HS-27A (cell line): Measurements from ENCODE around the gene MERTK.
A peak's percentile ranks its signal among the peaks of the same experiment; 100 is the strongest.
"Not testable (repeated sequence)": the region's sequence is repeated elsewhere in the genome, so short reads cannot be mapped to it uniquely, and the experiment has no call there.

Experiments used
- DNase-seq: peaks from one replicate; pipeline ENCODE4 v3.0.0-alpha.2; 2012; ENCODE audit warnings: low read depth, missing footprints

The MERTK gene

DNA sequence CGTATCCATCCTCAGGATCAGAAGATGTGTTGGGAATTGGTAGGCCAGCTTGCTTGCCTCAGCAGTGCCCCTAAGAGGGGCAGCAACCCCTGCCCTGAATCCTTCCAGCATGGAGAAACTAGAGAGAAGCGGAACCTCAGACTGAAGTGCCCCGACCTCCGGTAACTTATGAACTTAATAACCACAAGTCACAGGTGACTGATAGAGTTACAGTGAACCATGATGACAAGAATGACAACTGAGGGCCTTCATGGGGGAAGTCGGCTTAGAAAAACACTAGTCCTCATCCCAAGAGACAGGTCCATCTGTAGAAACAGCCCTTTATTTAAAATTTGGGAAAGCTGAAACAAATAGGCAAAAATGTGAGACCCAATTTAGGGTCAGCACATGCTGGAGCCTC, 114.1 kb downstream of the MERTK start:
- DNase-seq = no peak

DNA sequence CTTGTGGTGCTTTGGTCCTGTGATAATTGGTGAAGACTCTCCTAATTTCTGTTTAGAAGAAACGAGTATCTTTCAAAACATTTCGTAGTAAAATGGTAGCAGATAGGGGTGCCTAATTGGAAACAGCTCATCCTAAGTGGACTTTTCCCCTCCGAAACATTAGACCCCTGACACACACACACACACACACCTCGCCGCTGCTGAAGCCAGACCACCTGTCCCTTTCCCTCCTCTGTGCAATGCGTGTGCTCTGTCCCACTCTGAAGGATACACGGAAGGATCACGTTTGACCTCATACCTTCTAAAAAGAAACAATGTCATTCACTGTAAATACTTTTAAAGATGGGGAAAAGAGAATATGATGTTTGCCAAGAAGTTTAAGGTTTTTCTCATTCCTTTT, 120.4 kb downstream of the MERTK start:
- no peak for DNase-seq

DNA sequence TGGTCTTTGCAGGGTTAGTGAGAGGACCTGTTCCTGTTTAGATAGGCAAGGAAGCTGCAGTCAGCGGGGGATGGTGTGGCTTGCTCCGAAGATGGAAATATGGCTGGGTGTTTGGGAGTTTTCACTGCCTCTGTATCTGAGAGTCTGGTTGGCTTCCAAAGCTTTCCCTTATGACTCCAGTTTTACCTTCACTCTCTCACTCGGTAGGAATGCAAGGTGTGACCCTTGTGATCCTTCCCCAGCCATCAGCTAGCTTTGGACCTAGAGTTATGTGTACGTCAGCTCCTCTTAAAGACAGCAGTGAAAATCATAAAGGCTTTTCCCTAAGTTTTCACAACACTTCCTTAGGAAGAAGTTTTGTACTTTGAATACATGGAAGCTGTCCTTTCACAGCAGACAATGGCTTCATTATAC, 121.2 kb downstream of the MERTK start:
- no peak for DNase-seq

DNA sequence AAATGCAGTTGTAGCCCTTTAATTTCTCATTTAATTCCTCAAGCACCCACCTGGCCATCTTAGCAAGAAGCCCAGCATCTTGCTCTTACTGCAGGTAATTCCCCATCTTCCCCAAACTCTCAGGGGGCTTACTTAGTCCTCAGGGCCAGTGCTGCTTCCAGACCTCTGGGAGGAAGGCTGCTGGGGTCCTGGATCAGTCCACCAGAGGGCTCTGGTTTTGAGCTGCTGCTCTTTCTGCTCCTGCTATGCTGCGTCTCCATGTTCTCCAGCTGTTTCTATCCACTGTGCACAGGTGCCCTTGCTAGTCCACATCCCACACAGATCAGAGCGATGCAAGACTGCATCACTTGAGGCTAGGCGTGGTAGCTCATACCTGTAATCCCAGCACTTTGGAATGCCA, 122.2 kb downstream of the MERTK start:
- DNase-seq = no peak

DNA sequence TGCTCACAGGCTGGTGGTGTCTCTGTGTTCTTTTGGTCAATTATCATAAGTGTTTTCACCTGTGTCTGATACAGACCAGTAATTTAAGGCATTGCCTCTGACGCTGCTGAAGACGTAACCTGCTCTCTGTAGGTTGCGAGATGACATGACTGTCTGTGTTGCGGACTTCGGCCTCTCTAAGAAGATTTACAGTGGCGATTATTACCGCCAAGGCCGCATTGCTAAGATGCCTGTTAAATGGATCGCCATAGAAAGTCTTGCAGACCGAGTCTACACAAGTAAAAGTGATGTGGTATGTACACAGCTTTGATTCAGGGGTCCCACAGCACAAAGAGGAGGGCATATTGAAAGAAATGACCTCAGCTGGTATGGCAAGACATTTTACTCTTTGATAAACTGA, 122.9 kb downstream of the MERTK start:
- no peak for DNase-seq

DNA sequence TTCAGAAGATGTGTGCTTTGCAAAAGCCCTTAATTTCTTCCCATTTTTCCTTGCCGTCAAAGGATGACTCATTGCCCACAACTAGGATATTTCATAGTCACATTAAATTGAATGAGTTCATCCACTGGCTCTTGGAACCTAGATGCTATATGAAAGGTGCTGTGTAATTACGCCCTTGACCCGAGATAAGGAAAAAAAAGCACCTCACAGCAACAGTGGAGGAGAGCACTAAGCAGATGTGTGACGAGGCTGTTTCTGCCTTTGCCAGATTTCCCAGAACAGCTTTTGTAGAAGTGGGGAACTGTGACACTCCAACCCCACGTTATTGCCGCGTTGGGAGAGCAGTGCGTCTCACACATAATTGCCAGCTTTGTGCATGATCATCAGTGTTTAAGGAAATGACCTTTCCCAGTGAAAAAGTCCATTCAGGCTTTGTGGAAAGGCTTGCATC, 123.4 kb downstream of the MERTK start:
- no peak for DNase-seq

DNA sequence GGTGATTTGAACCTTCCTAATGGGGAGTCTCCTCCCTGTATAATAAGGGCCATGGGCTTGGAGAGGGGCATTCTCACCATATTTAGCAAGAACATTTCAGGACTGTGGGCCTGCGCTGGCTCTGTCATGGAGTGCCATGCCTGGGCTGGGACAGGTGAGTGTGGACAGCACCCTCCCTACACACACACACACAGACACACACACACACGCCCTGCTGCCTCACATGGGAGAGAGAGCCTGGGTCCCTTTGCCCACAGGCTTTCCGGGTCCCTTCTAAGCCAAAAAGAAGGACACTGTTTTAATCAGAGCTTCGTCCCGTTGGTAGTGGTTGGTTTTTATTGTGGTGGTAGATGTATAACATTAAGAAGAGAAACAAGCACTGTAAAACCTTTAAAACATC, 125.3 kb downstream of the MERTK start:
- no peak for DNase-seq

DNA sequence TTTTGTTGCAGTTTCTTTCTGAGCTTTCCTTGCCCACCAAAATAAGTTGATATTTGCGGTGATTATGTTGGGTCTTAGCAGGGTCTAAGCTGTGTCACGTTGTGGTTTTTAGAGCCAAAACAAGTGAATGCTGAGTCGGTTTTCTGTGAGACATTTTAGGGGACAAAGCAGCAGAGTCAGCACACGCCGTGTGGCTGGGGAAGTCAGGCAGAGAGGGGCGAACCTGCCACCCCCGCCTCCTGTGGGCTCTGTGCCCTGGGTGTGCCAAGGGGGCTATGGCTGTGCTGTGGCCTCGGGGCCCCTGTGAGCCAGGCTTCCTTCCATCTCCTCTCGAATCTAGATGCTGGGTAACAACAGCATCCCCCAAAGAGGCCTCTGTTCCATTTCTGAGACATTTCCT, 125.8 kb downstream of the MERTK start:
- no peak for DNase-seq

DNA sequence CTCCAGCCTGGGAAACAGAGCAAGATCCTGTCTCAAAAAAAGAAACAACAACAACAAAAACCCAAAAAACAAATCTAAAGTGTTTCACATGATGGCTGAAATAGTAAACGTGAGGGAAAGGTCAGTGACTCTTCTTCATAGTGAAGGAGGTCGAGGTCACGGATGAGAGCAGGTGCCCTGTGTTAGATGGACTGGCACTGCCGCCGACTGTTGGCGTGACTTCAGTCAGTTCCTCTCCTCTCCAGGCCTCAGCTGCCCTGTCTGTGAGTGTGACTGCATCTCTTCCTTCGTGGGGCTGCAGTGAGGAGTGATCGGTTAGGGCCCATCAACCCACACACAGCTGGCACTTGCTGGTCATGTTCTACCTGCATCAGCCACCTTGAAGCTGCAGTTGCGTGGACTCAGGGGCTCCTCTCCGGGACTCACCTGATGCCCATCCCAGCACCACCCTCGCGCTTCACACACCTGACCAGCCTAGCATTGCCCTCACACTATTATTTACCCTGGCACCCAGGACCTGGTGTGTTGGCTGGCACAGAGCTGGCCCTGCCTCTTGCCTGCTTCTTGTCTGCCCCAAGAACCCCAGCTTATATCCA, 126.6 kb downstream of the MERTK start:
- DNase-seq = no peak

DNA sequence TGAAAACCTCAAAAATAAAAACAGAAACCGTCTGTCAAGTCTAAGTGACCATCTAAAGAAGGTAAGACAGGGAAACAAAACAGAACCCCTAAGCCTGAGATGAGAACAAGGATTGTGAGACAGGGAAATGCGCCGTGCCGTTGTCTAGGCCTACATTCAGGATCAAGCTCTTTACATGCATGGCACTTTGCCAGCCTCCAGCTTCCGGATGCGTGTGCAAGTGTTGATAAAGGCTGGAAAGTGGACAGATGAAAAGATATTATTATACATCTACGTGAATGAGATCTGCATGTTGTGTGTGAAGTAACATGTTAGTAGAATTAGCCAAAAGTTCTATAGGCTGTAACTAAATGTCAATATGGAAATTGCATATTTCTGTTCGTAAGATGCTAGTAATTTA, 128.1 kb downstream of the MERTK start:
- DNase-seq = no peak

DNA sequence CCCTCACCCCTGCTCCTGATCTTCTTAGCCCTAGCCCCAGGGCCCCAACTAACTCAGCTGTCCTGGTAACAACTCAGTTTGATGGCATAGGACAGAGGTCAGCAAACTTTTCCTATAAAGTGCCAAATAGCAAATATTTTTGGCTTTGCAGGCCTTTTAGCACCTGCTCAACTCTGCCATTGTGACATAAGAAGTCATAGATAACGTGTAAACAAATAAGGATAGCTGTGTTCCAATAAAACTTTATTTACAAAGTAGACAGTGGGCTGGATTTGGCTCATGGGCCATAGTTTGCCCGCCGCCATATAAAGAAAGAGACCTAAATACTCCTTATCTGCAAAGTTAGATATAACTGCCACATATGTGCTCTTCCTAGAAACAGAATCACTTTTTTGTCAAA, 129.4 kb downstream of the MERTK start:
- DNase-seq = no peak

DNA sequence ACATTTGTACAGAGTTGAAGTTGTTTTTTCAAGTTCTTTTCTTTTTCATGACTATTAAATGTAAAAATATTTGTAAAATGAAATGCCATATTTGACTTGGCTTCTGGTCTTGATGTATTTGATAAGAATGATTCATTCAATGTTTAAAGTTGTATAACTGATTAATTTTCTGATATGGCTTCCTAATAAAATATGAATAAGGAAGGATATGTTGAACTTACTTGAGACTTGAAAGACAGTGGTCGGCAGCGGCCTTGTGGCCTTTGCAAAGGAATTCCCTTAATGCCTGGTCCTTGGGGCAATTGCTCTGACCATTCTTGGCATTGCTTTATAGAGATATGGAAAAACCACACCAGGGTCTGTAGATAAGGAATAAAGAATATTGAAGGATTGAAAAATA, 130.8 kb downstream of the MERTK start:
- DNase-seq = no peak

DNA sequence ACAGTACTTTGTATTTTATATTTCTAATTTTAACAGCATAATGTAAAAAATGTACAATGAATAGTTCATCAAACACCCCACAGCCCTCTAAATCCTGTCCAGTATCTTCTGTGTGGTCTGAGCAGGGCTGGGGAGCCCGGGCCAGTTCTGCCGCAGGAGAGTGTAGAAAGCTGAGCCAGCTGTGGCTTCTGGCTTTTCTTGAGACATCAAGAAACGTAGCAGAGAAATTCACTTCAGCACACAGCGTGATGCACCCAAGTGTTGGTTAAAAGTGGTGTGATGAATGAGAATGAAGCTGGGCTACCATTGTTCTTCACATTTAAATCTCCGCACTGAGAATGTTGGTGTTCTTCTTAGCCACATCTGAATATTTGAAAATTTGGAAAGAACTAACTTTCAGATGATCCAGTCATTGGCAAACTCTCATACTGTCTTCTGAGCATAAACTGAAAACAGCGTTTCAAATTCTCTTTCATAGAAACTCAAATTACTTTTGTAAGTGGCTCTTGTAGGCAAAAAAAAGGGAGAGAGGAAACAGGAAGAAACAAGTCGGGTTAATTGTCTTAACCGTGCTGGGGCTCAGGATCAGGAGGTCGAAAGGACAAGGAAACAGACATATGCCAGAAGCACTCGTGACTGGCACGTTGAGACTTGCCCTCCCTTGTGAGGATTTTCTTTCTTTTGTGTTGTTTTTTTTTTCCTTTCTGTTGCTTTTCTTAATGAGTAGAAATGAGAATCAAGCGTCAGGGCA, 133.2 kb downstream of the MERTK start:
- DNase-seq = no peak

DNA sequence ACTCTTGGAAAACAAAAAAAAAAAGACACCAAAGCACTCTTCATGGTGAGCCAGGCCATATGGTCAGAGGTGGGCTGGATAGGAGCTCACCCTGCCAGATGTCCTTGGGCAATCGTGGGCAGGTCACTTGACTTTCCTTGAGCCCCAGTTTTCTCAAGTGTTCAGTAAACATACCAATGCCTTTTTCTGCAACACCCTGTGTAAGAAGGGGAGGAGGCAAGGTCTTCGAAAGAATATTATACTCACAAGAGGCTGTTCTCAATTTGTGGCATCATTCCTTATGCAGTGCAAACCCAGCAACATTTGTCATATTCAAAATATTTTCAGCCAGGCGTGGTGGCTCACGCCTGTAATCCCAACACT, 133.8 kb downstream of the MERTK start:
- no peak for DNase-seq

DNA sequence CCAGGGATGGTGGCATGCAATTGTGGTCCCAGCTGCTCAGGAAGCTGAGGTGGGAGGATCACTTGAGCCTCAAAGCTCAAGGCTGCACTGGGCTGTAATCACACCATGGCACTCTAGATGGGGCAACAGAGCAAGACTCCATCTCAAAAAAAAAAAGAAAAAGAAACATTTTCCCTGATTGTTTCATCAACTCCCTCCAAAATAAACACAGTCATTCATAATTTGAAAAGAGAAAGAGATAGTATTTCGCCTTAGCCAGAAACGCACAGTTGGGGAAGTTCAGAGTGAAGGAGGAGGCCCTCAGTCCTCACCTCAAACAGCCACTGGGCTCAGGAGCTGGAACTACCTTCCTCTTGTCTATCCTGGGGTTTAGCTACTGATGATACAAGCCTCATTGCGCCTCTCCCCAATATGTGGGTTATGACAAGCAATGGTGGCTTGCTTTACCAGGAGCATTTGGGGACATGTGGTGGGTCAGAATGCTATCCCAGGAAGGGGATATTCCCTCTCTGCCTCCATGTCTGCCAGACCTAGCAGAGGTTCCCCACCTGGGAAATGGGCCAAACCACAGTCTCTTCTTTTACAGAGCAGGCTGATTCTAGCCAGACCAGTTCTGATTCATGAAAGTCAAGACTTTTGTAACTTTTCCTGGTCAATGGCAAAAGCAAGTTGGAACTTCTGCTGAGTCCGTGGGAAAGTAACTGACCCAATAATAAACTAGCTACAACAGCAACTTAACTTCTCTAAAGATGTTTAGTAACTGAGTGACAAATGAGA, 134.5 kb downstream of the MERTK start:
- peak; percentile 51 for DNase-seq

DNA sequence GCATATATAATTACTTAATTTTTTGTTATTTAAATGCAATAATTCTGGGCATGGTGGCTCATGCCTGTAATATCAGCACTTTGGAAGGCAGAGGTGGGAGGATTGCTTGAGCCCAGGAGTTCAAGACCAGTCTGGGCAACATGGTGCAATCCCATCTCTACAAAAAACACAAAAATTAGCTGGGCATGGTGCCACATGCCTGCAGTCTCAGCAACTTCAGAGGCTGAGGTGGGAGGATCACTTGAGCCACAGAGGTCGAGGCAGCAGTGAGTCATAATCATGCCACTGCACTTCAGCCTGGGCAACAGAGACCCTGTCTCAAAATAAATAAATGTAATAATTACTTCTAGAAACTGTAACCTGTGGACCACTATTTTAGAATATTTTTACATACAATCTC, 135.2 kb downstream of the MERTK start:
- peak; percentile 46 for DNase-seq

DNA sequence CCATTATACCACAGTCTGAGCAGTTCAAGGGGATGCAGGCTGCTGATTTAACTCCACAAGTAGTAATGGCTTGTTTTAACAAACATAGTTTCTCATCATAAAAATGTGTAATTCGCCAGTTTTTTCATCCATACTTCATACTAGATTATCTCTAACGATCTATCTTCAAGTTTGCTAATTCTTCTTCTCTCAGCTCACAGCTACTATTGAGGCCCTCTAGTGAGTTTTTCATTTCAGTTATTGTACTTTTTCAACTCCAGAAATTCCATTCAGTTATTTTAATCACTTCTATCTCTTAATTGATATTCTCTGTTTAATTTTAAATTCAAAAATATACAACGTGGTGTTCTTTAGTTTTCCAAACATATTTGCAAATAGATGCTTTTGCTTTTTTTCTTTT, 136.5 kb downstream of the MERTK start:
- DNase-seq = no peak

DNA sequence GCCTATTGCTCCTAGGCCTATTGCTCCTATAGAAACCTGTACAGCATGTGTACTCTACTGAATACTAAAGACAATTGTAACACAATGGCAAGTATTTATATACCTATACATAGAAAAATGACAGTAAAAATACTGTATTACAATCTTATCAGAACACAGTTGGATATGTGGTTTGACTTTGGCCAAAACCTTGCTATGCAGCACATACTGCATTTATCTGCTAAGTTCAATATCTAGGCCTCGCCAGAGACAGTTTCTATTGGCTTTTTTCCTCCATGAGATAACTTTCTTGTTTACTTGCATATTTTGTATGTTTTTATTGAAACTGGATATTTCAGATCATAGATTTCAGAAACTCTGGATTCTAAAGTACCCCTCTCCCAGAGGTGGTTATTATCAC, 137.4 kb downstream of the MERTK start:
- DNase-seq = no peak

DNA sequence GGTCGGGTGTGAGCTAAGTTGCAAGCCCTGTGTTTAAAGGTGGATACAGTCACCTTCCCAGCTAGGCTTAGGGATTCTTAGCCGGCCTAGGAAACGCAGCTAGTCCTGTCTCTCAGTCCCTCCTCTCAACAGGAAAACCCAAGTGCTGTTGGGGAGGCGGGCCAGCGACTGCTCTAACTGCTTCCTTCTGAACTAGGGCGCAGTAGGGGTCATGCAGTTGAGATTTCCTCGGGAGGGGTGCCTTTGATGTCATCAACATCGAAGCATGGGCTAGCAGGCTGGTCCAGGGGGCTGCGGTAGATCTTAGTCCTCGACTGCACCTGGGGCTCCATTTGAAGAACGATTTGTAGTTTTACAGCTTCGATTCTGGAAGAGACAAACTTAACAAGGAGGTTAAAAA, 141.1 kb downstream of the MERTK start:
- DNase-seq = not testable (repeated sequence)

DNA sequence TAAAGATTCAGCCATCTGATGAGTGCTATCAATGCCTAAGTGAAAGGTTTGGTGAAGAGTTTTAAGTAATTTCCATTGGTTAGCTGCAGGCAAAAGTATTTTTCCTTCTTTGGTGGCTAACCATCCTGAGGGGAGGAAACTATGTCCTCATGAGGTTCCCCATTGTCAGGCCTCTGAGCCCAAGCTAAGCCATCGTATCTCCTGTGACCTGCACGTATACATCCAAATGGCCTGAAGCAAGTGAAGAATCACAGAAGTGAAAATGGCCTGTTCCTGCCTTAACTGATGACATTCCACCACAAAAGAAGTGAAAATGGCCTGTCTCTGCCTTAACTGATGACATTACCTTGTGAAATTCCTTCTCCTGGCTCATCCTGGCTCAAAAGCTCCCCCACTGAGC, 141.7 kb downstream of the MERTK start:
- DNase-seq = not testable (repeated sequence)

DNA sequence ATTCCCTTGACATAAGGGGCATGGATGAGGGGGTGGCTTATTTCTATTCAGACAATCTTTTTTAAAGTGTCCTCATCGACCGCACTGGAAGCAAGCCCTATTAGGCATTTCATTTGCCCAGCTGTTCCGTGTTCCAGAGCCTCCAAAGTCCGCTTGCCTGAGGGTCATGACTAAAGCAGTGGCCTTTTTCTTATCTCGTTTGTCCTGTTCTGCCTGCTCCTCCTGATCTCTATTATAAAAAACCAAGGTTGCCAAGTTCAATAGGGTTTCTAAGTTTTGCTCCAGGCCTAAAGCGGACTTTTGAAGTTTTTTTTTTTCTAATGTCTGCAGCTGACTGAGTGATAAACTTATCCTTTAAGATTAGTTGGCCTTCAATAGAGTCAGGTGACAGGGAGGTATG, 143.1 kb downstream of the MERTK start:
- DNase-seq = not testable (repeated sequence)

DNA sequence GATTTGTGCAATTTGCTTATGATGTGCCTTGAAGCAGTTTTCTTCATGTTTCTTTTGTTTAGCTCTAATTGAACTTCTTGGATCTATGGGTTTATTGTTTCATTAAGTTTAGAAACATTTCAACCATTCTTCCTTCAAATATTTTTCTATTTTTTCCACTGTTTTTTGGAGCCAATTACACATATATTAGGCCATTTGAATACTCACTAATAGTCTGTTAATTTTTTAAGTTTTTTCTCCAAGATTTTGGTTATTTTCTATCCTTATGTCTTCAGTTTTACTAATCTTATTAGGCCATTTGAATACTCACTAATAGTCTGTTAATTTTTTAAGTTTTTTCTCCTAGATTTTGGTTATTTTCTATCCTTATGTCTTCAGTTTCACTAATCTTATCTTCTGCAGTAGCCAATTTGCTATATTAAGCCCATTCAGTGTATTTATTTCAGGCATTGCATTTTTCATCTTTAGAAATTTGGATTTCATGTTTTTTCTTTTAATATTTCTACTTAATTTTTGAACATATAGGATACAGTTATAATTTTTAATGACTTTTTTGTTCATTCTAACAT, 147.1 kb downstream of the MERTK start:
- no peak for DNase-seq

DNA sequence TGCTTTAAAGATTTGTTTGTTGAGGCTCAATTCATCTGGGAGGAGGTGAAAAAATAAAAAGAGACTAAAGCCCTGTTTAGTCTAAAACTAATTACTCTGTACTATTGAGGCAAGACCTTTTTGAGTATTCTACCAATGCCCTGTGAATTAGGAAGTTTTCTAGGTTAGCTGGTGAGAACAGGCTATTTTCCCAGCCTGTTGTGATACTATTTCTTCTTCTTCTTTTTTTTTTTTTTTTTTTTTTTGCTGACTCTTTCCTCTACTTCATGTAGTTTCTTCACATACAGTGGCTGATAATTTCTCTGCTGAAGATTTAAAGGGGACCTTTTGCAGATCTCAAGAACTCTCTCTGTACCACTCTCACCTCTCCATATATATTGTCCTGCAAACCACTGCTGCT, 147.8 kb downstream of the MERTK start:
- DNase-seq = no peak
